SK-MEL-5 (cell line): ENCODE data around the gene PLCXD3. TPM values are rescaled to one million over a fixed set of nuclear protein-coding genes. Genes with fewer than 3 reads are reported as not detected.
"Not testable (repeated sequence)": the region's sequence is repeated elsewhere in the genome, so short reads cannot be mapped to it uniquely, and the experiment has no call there.

ENCODE experiments used
- DNase-seq: peaks from one replicate; pipeline ENCODE4 v3.0.0-alpha.2; 2016; ENCODE audit warnings: low read depth, low spot score
- in situ Hi-C: cut with HindIII; loops from 2 replicates; pipeline ENCODE4 v1.10.0; 2016; ENCODE audit warnings: low sequenced_read_pairs, high pct_unique_total_duplicates, low pct_unique_long_range_greater_than_20kb
- total RNA-seq: library from RNA; depleted of rRNA; stranded (reverse); fragments of >200 nt; shearing (Covaris generic); gene quantifications from 2 replicates; pipeline ENCODE4 v1.2.3, GENCODE V29; 2014

PLCXD3 gene
- total RNA-seq, 1 experiment from 2014 or later: 0.05 TPM

- DNase-seq: peak; percentile 27
- in situ Hi-C loops: no loop called here
These were observed 173.2 kb downstream of the PLCXD3 start for GRCh38 chr5:41337216-41337615.

GRCh38 chr5:41336471-41336870 is 173.9 kb downstream of the PLCXD3 start:
- DNase-seq: peak; percentile 76
- in situ Hi-C loops: no loop called here

GRCh38 chr5:41335596-41336181 is 174.7 kb downstream of the PLCXD3 start:
- in situ Hi-C loops: no loop called here

GRCh38 chr5:41334758-41335157 is 175.6 kb downstream of the PLCXD3 start:
- in situ Hi-C loops: no loop called here
- peak; percentile 100 for DNase-seq

More at GRCh38 chr5:41335596-41336181, 174.7 kb downstream of the PLCXD3 start:
- peak; percentile 59 for DNase-seq

- in situ Hi-C loops: no loop called here
These were observed 176.2 kb downstream of the PLCXD3 start for GRCh38 chr5:41334221-41334620.

GRCh38 chr5:41325074-41325473 is 185.3 kb downstream of the PLCXD3 start:
- DNase-seq: no peak
- in situ Hi-C loops: no loop called here

More at GRCh38 chr5:41334221-41334620, 176.2 kb downstream of the PLCXD3 start:
- peak; percentile 42 for DNase-seq

GRCh38 chr5:41322826-41323225 is 187.6 kb downstream of the PLCXD3 start:
- not testable (repeated sequence) for DNase-seq

GRCh38 chr5:41312478-41313060 is 197.8 kb downstream of the PLCXD3 start:
- in situ Hi-C loops: no loop called here
- DNase-seq: no peak

More at GRCh38 chr5:41322826-41323225, 187.6 kb downstream of the PLCXD3 start:
- in situ Hi-C loops: not testable (repeated sequence)

- DNase-seq: no peak
- in situ Hi-C loops: no loop called here
These were observed 198.3 kb downstream of the PLCXD3 start for GRCh38 chr5:41312066-41312465.

GRCh38 chr5:41309275-41309674 is 201.1 kb downstream of the PLCXD3 start:
- in situ Hi-C loops: no loop called here
- no peak for DNase-seq

- no peak for DNase-seq
- in situ Hi-C loops: no loop called here
These were observed 204.4 kb downstream of the PLCXD3 start for GRCh38 chr5:41306005-41306404.

- in situ Hi-C loops: no loop called here
- no peak for DNase-seq
These were observed 205.3 kb downstream of the PLCXD3 start for GRCh38 chr5:41305056-41305455.

GRCh38 chr5:41296066-41296465 is 214.3 kb downstream of the PLCXD3 start:
- in situ Hi-C loops: no loop called here
- peak; percentile 91 for DNase-seq

- in situ Hi-C loops: no loop called here
- DNase-seq: no peak
These were observed 219.1 kb downstream of the PLCXD3 start for GRCh38 chr5:41291323-41291722.

- in situ Hi-C loops: no loop called here
- DNase-seq: no peak
These were observed 219.6 kb downstream of the PLCXD3 start for GRCh38 chr5:41290810-41291209.

GRCh38 chr5:41289970-41290464 is 220.4 kb downstream of the PLCXD3 start:
- DNase-seq: no peak
- in situ Hi-C loops: no loop called here

GRCh38 chr5:41286696-41287095 is 223.7 kb downstream of the PLCXD3 start:
- in situ Hi-C loops: no loop called here
- DNase-seq: peak; percentile 55

- in situ Hi-C loops: no loop called here
- DNase-seq: peak; percentile 100
These were observed 224.2 kb downstream of the PLCXD3 start for GRCh38 chr5:41286165-41286564.

GRCh38 chr5:41284938-41285337 is 225.5 kb downstream of the PLCXD3 start:
- DNase-seq: no peak
- in situ Hi-C loops: no loop called here
